ENCODE results near the gene COQ9.
A peak's percentile ranks its signal among the peaks of the same experiment; 100 is the strongest.

Gene COQ9

GRCh38 chr16:57462978-57463362, 15.7 kb downstream of the COQ9 start:
- DNase-seq (ENCODE audit: insufficient read length) (no peak), FAIRE-seq (peak; percentile 17)
- TF ChIP-seq POLR2A (IDR thresholded peaks at IDR 0.05; ENCODE audit: low read depth, low read length), result no peak
- no peak for TF ChIP-seq TAF1 (IDR thresholded peaks at IDR 0.05; ENCODE audit: borderline replicate concordance, low read depth, low read length)
- TF ChIP-seq POLR2AphosphoS5 (IDR thresholded peaks at IDR 0.05; ENCODE audit: low read depth, low read length), result no peak

- DNase-seq (ENCODE audit: insufficient read length), result no peak
- no peak for FAIRE-seq
- TF ChIP-seq POLR2A (IDR thresholded peaks at IDR 0.05; ENCODE audit: low read depth, low read length) (no peak), POLR2AphosphoS5 (IDR thresholded peaks at IDR 0.05; ENCODE audit: low read depth, low read length) (no peak), TAF1 (IDR thresholded peaks at IDR 0.05; ENCODE audit: borderline replicate concordance, low read depth, low read length) (no peak)
Observed at GRCh38 chr16:57464523-57464922, 17.2 kb downstream of the COQ9 start.

- TF ChIP-seq POLR2A (IDR thresholded peaks at IDR 0.05; ENCODE audit: low read depth, low read length) (no peak), POLR2AphosphoS5 (IDR thresholded peaks at IDR 0.05; ENCODE audit: low read depth, low read length) (no peak), TAF1 (IDR thresholded peaks at IDR 0.05; ENCODE audit: borderline replicate concordance, low read depth, low read length) (no peak)
- FAIRE-seq (no peak), DNase-seq (ENCODE audit: insufficient read length) (no peak)
Observed at GRCh38 chr16:57468346-57468745, 21.1 kb downstream of the COQ9 start.

GRCh38 chr16:57469046-57469445, 21.8 kb downstream of the COQ9 start:
- DNase-seq (ENCODE audit: insufficient read length), result no peak
- TF ChIP-seq POLR2A (IDR thresholded peaks at IDR 0.05; ENCODE audit: low read depth, low read length), result no peak
- no peak for TF ChIP-seq TAF1 (IDR thresholded peaks at IDR 0.05; ENCODE audit: borderline replicate concordance, low read depth, low read length)
- no peak for TF ChIP-seq POLR2AphosphoS5 (IDR thresholded peaks at IDR 0.05; ENCODE audit: low read depth, low read length)

GRCh38 chr16:57469917-57470470, 22.7 kb downstream of the COQ9 start:
- no peak for FAIRE-seq

More at GRCh38 chr16:57469046-57469445, 21.8 kb downstream of the COQ9 start:
- no peak for FAIRE-seq

GRCh38 chr16:57470711-57471110, 23.4 kb downstream of the COQ9 start:
- no peak for DNase-seq (ENCODE audit: insufficient read length)
- no peak for FAIRE-seq
- no peak for TF ChIP-seq POLR2AphosphoS5 (IDR thresholded peaks at IDR 0.05; ENCODE audit: low read depth, low read length)
- TF ChIP-seq POLR2A (IDR thresholded peaks at IDR 0.05; ENCODE audit: low read depth, low read length), result no peak
- TF ChIP-seq TAF1 (IDR thresholded peaks at IDR 0.05; ENCODE audit: borderline replicate concordance, low read depth, low read length), result no peak

More at GRCh38 chr16:57469917-57470470, 22.7 kb downstream of the COQ9 start:
- no peak for DNase-seq (ENCODE audit: insufficient read length)
- TF ChIP-seq POLR2A (IDR thresholded peaks at IDR 0.05; ENCODE audit: low read depth, low read length) (no peak), POLR2AphosphoS5 (IDR thresholded peaks at IDR 0.05; ENCODE audit: low read depth, low read length) (0 out of 2 replicates have a peak, but pooled peaks have one; percentile 2), TAF1 (IDR thresholded peaks at IDR 0.05; ENCODE audit: borderline replicate concordance, low read depth, low read length) (no peak)

- TF ChIP-seq POLR2AphosphoS5 (IDR thresholded peaks at IDR 0.05; ENCODE audit: low read depth, low read length), result no peak
- no peak for TF ChIP-seq POLR2A (IDR thresholded peaks at IDR 0.05; ENCODE audit: low read depth, low read length)
- TF ChIP-seq TAF1 (IDR thresholded peaks at IDR 0.05; ENCODE audit: borderline replicate concordance, low read depth, low read length), result no peak
- FAIRE-seq (no peak), DNase-seq (ENCODE audit: insufficient read length) (no peak)
Observed at GRCh38 chr16:57471209-57471608, 23.9 kb downstream of the COQ9 start.

- DNase-seq (ENCODE audit: insufficient read length), result no peak
- no peak for FAIRE-seq
- TF ChIP-seq TAF1 (IDR thresholded peaks at IDR 0.05; ENCODE audit: borderline replicate concordance, low read depth, low read length) (no peak), POLR2AphosphoS5 (IDR thresholded peaks at IDR 0.05; ENCODE audit: low read depth, low read length) (no peak; the same call in 1 of the 2 replicates), POLR2A (IDR thresholded peaks at IDR 0.05; ENCODE audit: low read depth, low read length) (peak; percentile 42; the same call in 1 of the 2 replicates)
Observed at GRCh38 chr16:57471852-57472664, 24.8 kb downstream of the COQ9 start.

GRCh38 chr16:57472665-57473060, 25.4 kb downstream of the COQ9 start:
- FAIRE-seq, result no peak
- TF ChIP-seq POLR2A (IDR thresholded peaks at IDR 0.05; ENCODE audit: low read depth, low read length), result no peak; the same call in 1 of the 2 replicates
- TF ChIP-seq TAF1 (IDR thresholded peaks at IDR 0.05; ENCODE audit: borderline replicate concordance, low read depth, low read length), result no peak
- no peak for TF ChIP-seq POLR2AphosphoS5 (IDR thresholded peaks at IDR 0.05; ENCODE audit: low read depth, low read length)
- DNase-seq (ENCODE audit: insufficient read length), result no peak

- FAIRE-seq (no peak), DNase-seq (ENCODE audit: insufficient read length) (no peak)
- TF ChIP-seq POLR2AphosphoS5 (IDR thresholded peaks at IDR 0.05; ENCODE audit: low read depth, low read length) (peak; percentile 34; the same call in 1 of the 2 replicates), POLR2A (IDR thresholded peaks at IDR 0.05; ENCODE audit: low read depth, low read length) (no peak)
Observed at GRCh38 chr16:57473176-57473840, 26.0 kb downstream of the COQ9 start.

GRCh38 chr16:57473906-57474305, 26.6 kb downstream of the COQ9 start:
- TF ChIP-seq POLR2A (IDR thresholded peaks at IDR 0.05; ENCODE audit: low read depth, low read length) (no peak), POLR2AphosphoS5 (IDR thresholded peaks at IDR 0.05; ENCODE audit: low read depth, low read length) (no peak), TAF1 (IDR thresholded peaks at IDR 0.05; ENCODE audit: borderline replicate concordance, low read depth, low read length) (no peak)
- DNase-seq (ENCODE audit: insufficient read length) (no peak), FAIRE-seq (no peak)
